CD4-positive, alpha-beta T cell treated with Interleukin-2 at 100 ng/mL for 4 hours (primary cell): ENCODE results near the gene CDHR5.

ENCODE experiments used
- DNase-seq: peaks from one replicate; pipeline ENCODE4 v3.0.0-alpha.2; 2020; ENCODE audit warnings: low spot score

Gene CDHR5

DNA sequence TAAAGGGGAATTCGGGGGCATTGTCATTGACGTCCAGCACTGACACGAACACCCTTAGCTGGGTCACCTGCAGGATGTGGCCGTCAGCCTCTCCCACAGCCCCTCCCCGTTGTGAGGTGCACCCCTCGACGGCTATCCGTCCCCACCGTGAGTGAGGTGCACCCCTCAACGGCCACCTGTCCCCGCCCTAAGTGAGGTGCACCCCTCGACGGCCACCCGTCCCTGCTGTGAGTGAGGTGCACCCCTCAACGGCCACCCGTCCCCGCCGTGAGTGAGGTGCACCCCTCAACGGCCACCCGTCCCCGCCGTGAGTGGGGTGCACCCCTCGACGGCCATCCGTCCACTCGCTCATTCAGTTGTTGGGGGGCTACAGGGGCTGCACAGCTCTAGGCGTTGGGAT, 2.9 kb downstream of the CDHR5 start:
- no peak for DNase-seq

DNA sequence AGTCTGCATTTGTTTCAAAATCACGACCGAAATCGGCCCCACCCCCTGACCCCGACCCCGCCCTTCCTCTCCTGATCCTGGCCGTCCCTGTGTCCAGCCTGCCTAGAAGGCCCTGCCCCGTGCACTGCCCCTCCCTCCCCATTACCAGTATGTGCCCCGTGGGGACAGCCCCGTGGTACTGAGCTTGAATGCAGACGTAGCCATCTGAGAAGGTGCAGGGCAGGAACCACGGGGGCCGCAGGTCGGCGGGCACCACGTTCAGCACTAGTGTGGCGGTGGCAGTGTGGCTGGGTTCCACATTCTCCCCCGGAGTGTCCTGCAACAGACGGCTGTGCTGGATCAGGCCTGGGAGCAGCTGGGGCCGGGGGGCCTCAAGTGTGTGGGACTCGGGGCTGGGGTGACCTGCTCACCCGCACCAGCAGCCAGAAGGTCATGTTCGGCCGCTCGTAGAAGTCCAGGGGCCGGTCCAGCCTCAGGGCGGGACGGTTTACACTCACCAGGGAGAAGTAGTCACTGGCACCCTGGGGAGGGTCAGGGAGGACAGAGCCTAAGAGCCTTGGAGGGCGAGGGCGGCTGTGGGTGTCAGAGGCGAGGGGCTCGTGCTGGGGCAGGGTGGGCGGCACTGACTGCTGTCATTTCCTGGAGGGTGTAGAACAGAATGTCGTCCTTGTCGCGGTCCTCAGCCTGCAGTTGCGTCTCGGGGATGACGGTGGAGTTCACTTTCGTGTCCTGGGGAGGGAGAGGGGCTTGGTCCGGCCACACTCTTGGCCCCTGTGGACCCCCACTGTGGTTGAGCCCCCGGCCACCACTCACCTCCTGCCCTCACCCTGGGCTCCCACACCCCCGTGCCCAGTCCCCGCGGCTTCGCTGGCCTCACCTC, 3.6 kb downstream of the CDHR5 start:
- DNase-seq, result no peak

DNA sequence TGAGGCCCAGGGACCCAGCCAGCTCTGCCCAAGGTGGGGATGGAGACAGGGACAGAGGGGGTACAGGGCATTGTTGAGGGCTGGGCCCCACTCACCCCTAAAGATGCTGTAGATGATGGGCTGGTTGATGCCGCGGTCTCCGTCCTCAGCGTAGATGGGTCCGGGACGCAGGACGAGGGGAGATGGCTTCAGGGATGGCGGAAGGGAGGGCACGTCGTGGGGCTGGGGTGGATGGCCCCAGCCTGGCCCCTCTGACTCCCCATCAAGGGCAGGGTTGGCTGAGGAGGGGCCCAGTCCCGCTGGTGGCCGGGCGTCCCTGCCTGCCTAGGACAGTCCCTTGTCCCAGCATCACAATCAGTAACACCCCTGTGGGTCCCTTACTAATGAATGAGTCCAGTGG, 4.6 kb downstream of the CDHR5 start:
- DNase-seq, result no peak

DNA sequence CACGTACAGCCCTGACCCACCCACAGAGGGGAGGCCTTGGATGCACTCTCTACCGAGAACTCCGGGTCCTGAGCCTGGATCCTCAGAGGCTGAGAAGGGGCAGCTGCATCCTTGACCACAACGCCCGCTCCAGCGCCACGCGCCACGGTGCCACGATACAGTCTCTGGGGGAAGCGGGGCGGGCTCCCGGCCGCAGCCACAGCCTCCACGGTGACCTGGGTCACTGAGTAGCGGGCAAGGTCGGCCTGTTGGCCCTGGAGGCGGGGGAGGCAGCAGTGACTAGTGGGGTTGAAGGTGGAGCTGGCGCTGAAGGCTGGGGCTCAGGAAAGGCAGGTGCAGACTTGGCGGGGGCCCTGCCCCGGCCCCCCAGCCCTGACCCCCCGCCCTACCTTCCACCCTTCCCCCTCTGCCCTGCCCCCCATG, 5.1 kb downstream of the CDHR5 start:
- DNase-seq, result no peak

DNA sequence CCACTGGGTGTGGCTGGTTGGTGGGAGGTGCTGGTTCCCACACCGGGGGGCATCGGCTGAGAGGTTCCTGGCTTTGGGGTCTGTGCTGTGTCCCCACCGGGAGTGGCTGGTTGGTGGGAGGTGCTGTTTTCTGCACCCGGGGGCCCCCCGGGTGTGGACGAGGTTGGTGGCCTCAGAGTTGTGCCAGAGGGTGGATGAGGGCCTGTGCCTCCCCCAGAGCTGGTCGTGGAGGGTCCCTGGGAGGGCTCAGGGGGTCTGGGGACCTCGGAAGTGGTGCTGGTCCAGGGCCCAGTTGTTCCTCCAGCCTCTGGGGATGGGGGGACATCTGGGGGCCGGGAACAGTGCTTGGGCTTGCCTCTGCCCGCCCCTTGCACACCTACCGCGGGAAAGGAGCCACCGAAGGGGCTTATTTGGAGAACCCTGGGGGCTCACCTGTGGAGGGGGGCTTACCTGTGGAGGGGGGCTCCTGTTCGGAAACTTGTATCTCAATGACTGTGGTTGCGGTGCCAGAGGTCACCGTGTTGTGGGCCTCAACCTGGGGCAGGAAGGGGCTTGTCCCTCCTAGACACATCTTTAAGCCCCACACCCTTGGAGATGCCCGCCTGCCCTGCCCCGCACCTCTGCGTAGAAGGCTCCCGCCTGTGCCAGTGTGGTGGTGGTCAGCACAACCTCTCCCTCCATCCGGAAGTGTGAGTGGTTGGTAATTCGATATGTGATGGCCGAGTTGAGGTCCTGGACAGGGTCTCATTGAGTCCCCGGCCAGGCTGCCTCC, 5.7 kb downstream of the CDHR5 start:
- DNase-seq, result no peak

DNA sequence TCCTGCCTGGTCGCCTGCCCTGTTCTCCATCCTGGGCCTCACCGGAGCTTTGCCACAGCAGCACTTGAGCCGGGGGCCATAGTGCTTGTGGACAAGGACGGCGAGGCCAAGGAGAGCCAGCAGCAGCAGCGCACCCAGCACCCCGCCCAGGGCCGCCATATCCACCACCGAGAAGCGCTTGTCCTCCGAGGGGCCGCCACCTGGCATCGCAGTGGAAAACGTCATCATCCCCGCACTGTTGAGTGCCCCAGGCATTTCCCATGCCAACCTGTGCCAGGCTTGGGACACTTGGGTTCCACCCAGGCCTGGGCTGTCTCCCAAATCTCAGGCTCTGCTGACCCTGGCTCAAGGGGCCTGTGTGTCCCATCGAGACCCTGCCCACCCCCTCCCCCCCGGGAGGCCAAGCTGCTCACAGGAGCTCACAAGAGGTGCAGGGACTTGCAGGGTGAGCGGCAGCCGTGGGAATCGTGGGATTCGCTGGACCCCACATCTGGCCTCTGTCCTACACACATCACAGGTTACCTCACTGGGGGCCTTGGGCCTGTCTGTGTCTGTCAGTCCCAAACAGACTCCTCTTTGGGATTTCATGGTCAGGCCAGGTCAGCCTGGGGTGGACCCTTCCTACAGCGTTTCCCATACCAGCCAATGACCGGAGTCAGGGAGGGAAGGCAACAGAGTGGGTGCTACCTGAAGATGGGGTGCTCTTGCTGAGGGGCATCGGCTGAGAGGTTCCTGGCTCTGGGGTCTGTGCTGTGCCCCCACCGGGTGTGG, 6.7 kb downstream of the CDHR5 start:
- DNase-seq, result no peak

DNA sequence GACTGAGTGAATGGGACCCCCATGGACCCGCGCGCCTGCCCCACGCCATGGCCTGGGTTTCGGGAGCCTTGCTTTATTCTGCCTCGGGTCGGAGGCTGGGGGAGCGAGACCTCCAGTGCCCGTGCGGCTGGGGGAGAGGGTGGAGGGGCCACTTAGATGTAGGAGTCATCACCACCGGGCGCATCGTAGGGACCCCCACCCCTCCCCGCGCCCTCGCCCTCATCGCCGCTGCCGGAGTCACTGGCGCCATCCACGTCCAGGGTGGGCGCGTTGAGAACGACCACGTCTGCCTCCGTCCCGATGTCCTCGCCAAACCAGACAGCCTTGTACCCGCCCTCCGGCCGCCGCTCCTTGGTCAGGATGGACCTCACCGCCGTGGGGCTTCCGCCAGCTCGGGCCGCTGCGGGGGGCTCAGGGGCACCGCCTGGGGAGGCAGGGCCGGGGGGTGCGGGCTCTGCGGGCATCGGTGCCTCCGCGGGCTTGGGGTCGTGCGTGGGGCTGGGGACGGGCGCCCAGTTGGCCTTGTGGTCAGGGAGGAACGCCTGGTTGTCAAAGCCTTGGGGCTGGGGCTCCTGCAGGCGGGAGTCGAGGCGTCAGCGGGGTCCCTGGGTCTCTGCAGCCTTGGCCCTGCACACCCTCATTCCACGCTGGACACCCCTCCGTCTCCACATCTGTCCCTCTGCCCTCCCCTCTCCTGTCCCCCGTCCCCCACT, 7.4 kb downstream of the CDHR5 start:
- no peak for DNase-seq

DNA sequence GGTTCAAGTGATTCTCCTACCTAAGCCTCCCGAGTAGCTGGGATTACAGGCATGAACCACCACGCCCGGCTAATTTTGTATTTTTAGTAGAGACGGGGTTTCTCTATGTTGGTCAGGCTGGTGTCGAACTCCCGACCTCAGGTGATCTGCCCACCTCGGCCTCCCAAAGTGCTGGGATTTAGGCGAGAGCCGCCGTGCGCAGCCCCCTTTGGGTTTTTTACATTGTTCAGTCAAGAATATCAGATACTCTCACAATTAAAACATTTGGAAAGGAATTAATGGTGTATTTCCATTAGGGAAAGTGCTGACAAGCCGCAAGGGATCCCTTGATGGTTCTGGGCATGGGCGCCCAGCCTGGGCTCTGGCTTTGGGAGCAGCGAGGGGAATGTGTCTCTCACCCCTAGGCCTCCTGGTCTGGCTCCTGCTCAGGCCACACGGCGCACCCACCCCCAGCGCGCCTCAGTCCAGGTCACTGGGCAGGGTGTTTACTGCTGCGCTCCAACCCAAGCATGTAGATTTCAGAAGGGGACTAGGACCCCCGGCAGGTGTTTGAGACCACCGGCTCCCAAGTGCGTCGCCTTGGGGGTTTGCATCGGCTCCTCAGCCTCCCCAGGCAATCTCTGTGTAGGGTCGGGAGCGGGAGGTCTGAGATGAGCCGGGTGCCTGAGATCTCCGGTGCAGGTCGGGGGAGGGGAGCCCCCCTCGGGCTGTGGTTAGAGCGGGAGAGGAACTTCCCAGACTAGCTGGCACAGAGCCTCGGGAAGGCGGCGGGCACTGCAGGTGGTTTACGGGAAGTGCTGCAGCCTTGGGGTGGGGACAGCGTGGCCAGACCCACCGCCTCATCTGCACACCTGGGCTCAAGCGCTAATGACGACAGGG, 8.2 kb downstream of the CDHR5 start:
- no peak for DNase-seq

DNA sequence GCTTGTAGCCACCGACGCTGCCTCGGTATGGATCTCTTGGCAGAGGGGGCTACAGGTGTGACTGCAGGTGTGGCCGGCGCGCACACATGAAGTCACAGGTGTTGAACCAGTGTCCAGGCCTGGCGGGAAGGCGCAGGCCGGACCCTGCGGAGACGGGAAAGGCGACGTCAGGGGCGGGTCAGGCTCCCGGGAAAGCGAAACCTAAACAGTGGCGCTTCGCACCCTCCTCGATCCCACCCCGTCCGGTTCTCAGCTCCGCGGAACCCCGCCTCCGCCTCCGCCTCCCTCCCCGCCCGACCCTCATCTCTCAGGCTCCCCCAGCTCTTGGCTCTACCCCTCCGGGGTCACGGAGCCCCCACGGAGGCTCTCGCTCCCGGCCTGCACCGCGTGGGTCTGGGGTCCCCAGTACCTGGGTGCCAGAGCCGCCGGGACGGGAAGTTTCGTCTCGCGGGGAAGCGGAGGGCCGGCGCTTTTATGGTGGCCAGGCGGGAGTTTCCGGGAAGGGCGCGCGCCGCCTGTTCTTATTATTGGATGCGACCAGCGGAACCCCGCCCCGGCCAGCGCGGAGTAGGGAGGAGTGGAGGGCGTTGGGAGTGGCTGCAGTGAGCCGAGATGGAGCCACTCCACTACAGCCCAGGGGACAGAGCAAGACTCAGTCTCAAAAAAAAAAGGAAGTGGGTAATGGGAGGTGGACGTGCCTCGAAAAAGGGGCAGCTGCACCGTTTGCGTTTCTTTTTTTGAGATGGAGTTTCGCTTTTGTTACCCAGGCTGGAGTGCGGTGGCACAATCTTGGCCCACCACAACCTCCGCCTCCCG, 9.0 kb downstream of the CDHR5 start, which contains the start of gene IRF7:
IRF7 (minus strand) TSS at position 447 of the 816 bp plus-strand sequence. CDS start 586 bp downstream, outside the sequence.
- peak; percentile 87 for DNase-seq

DNA sequence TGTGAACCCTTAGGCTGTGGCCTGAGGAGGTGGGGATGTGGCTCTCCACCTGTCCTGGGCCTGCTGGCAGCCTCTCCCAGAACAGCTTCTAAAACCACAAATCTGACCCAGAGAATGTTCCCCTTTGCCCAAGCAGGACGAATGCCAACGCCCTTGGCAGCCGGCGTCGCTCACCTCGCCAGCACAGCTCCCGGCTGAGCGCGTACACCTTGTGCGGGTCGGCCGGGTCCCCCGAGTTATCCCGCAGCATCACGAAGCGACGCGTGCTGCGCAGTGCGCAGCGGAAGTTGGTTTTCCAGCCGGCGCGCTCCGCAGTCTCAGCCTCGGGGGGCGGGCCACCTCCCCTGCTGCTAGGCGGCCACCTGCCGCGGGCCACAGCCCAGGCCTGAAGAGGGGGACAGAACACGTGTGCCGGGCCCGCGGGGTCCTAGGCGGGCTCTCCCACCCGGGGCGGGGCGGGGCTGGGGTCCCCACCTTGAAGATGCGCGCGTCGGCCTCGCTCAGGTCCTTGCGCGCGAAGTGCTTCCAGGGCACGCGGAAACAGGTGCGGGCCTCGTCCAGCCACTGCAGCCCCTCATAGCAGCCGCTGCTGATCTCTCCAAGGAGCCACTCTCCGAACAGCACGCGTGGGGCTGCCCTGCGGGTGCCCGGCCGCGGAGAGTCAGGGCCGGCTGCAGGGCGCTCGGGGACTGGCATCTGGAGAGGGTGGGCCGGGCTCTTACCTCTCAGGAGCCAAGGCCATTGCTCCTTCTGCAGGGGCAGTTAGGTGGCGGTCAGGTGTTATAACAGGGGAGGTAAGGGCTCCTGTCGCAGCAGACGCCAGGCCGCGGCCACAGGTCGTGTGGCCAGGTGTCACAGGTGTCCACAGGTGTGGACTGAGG, 9.9 kb downstream of the CDHR5 start:
- DNase-seq, result no peak

DNA sequence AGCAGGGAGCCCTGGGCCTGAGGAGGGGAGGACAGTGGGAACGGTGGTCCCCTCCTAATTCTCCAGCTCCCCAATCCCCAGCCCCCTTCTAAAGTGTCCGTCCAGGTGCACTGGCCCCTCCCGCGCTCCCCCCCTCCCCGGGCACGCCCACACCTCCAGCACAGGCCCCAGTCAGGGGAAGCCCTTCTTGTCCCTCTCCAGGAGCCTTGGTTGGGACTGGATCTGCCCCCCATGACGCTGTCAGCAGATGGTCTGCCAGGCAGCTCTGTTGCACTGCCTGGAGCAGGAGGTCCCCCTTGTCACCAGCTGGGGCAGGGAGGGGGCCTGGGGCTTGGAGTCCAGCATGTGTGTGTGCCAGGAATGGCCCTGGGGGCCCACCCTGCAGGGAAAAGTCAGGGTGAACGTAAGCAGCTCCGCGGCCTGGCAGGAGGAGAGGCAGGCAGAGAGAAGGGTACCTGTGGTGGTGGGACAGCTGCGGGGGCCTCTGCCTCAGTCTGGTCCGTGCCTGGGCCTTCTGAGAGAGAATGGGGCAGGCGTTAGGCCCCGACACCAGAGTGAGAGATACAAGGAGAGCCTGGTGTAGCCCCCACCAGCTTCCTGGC, 10.6 kb downstream of the CDHR5 start:
- DNase-seq, result no peak

DNA sequence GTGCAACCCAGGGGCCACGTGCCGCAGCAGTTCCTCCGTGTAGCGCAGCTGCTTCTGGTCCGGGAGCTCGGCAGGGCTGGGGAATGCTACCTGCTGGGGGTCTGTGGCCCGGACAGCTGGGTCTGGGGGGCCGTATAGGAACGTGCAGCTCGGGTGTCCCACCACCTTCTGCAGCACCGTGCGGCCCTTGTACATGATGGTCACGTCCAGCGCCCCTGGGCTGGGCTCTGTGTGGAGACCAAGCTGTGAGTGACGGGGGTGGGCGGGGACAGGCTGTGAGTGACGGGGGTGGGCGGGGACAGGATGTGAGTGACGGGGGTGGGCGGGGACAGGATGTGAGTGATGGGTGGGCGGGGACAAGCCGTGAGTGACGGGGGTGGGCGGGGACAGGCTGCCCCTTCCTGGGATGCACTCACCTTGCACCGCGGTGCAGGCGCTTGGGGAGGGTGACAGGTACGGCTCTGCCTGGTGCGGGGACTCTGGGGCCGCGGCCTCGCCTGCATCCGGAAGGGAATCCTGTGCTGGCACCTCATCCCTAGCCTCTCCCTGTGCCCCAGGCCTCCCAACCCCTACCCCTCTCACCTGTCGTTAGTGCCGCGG, 11.3 kb downstream of the CDHR5 start:
- peak; percentile 67 for DNase-seq

DNA sequence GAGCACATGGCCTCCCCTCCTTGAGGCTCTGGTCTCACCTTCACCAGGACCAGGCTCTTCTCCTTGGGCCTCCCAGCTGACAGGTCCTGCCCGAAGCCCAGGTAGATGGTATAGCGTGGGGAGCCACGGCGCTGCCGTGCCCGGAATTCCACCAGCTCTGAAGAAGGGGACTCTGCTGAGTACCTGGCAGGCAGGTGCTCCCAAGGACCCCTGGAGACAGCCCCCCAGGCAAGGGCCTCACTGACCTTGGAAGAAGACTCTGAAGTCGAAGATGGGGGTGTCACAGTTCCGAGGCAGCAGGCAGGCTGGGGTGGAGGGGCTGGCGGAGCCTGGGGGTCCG, 11.8 kb downstream of the CDHR5 start:
- DNase-seq, result no peak

DNA sequence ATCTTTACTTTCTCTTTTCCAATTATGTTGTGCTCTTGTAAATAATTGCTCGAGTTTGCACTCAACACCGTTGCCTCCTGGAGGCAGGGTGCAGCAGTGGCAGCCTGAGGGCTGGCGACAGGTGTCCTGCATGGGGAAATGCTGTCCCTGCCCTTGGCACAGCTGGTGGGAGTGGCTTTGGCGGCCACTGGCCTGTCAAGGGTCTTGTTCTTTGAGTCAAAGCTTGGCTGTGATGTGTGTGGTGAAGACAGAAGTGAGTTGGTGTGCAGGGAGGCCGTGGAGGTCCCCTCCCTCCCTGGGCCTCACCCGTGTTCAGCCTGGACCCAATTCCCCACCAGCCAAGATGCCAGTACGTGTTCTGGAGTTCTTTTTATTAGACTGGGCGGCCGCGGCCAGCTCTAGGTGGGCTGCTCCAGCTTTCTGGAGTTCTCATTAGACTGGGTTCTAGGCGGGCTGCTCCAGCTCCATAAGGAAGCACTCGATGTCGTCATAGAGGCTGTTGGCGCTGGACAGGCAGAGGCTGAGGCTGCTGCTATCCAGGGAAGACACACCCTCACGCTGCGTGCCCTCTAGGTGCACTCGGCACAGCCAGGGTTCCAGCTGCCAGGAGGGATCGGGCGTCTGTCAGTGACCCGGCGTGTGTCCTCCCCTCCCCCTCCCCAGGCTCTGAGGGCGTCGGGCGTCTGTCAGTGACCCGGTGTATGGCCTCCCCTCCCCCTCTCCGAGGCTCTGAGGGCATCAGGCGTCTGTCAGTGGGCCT, 12.4 kb downstream of the CDHR5 start:
- DNase-seq, result no peak

DNA sequence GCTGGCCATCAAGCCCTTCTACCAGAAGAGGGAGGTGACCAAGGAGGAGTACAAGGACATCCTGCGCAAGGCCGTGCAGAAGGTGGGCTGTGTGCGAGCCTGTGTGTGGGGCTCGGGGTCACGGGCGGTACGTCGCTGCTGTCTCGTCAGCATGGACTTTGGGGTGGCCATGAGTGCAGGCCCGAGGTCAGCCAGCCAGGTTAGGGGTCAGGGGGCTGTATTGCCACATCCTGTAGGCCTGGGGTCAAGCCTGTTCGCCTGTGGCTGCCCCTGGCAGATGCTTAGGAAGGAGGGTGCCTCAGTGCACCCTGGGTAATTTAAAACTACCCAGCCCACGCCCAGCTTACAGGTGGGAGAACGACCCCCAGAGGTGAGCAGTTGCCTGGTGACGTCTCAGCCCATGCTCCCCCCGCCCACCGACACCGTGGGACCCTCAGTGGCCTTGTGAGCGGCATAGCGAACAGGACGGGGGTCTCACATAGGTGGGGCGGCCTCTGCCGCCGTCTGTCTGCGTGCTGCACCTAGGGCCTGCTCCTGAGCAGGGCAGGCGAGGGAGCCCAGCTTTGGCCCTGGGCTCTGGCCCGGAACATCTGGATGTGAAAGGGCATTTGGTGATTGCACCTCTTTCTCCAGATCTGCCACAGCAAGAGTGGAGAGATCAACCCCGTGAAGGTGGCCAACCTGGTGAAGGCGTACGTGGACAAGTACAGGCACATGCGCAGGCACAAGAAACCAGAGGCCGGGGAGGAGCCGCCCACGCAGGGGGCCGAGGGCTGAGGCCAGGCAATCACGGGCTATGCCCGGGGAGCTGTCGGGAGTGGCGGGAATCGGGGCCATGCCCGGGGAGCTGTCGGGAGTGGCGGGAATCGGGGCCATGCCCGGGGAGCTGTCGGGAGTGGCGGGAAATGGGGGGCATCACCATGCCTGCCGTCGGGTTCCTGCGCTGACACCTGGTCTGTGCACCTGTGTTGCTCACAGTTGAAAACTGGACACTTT, 13.5 kb downstream of the CDHR5 start:
- no peak for DNase-seq

DNA sequence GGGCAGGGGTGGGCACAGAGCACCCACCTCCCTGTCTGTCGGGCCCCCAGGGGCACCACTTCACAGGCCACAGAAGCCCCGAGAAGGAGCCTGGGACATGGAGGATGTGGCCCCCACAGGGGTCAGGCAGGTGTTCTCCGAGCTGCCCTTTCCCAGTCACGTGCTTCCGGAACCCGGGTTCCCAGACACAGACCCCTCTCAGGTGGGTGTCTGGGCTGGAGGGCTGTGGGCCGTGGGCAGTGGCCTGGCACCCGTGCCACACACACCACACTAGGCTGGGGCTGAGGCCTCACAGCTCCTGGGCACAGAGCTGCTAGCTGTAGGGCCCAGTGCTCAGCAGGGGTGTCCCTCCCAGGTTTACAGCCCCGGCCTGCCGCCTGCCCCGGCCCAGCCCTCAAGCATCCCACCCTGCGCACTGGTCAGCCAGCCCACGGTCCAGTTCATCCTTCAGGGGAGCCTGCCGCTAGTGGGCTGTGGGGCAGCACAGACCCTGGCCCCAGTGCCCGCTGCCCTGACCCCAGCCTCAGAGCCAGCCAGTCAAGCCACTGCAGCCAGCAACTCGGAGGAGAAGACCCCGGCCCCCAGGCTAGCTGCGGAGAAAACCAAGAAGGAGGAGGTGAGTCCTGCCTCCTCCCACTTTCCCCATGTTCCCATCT, 14.5 kb downstream of the CDHR5 start:
- DNase-seq, result no peak
